ENCODE measurements around the gene TMEM121B.

- TF ChIP-seq CTCF (IDR thresholded peaks at IDR 0.05) (no peak), EP300 (IDR thresholded peaks at IDR 0.05) (no peak), POLR2A (IDR thresholded peaks at IDR 0.05) (no peak)
Observed at GRCh38 chr22:17149076-17149815, 28.1 kb upstream of the TMEM121B start.

All from suprapubic skin (tissue), 3 donors.